Measurements from ENCODE around the gene KHK. TPM values are rescaled to one million over a fixed set of nuclear protein-coding genes. Genes with fewer than 3 reads are reported as not detected.

KHK gene
- total RNA-seq, 4 donors from 2014 or later = 5.1 to 12.2 (median 9.1) TPM

GRCh38 chr2:27093430-27094352 lies 7.1 kb downstream of the KHK start:
- peak overlapping the region in 1 of 4 donors; percentile 34 for H3K27ac ChIP-seq
- 88 to 90% methylated on average over 5 to 6 of the region's 6 CpGs for WGBS, 2 donors
- H3K4me1 ChIP-seq = peaks cover 0 to 12% (median 4%) of the 10 kb centered on the region in 4 donors
- DNase-seq (ENCODE audit: low spot score in 2 of 2) = no peak
- H3K9me3 ChIP-seq = no peaks in the 10 kb centered on the region
- no peaks in the 10 kb centered on the region for H3K27me3 ChIP-seq
- H3K36me3 ChIP-seq = peaks cover 0 to 5% (median 0%) of the 10 kb centered on the region in 3 donors
- H3K4me3 ChIP-seq = no peak overlapping the region
- TF ChIP-seq EP300 (IDR thresholded peaks at IDR 0.05) (no peak), CTCF (IDR thresholded peaks at IDR 0.05) (no peak), POLR2A (IDR thresholded peaks at IDR 0.05) (no peak)

GRCh38 chr2:27094353-27094984 lies 7.9 kb downstream of the KHK start:
- Histone ChIP-seq H3K4me1 (peaks cover 0 to 12% (median 4%) of the 10 kb centered on the region in 4 donors), H3K27me3 (no peaks in the 10 kb centered on the region), H3K9me3 (no peaks in the 10 kb centered on the region), H3K4me3 (no peak overlapping the region), H3K27ac (no peak overlapping the region), H3K36me3 (peaks cover 0 to 8% (median 0%) of the 10 kb centered on the region in 3 donors)
- TF ChIP-seq EP300 (IDR thresholded peaks at IDR 0.05) (no peak), POLR2A (IDR thresholded peaks at IDR 0.05) (no peak), CTCF (IDR thresholded peaks at IDR 0.05) (no peak)
- no peak for DNase-seq (ENCODE audit: low spot score in 2 of 2)
- 91 to 92% methylated on average over 24 of the region's 24 CpGs for WGBS, 2 donors

- no peak overlapping the region for H3K27ac ChIP-seq
- no peak overlapping the region for H3K4me3 ChIP-seq
- H3K36me3 ChIP-seq = peaks cover 0 to 17% (median 0%) of the 10 kb centered on the region in 3 donors
- no peak for DNase-seq (ENCODE audit: low spot score in 2 of 2)
- TF ChIP-seq POLR2A (IDR thresholded peaks at IDR 0.05) (no peak), EP300 (IDR thresholded peaks at IDR 0.05) (no peak), CTCF (IDR thresholded peaks at IDR 0.05) (no peak)
- WGBS, 2 donors = 94 to 96% methylated on average over 2 of the region's 2 CpGs
- H3K4me1 ChIP-seq = peaks cover 0 to 12% (median 4%) of the 10 kb centered on the region in 4 donors
- no peaks in the 10 kb centered on the region for H3K9me3 ChIP-seq
- no peaks in the 10 kb centered on the region for H3K27me3 ChIP-seq
Observed at GRCh38 chr2:27095427-27095744, 8.8 kb downstream of the KHK start.

GRCh38 chr2:27095745-27096651 lies 9.4 kb downstream of the KHK start:
- Histone ChIP-seq H3K36me3 (peaks cover 0 to 21% (median 0%) of the 10 kb centered on the region in 3 donors), H3K4me1 (peaks cover 0 to 12% (median 4%) of the 10 kb centered on the region in 4 donors), H3K27ac (peak overlapping the region in 1 of 4 donors; percentile 39), H3K9me3 (no peaks in the 10 kb centered on the region), H3K4me3 (peak overlapping the region in 3 of 4 donors; percentile 15 to 39 (median 28)), H3K27me3 (no peaks in the 10 kb centered on the region)
- TF ChIP-seq POLR2A (IDR thresholded peaks at IDR 0.05) (no peak), CTCF (IDR thresholded peaks at IDR 0.05) (no peak), EP300 (IDR thresholded peaks at IDR 0.05) (no peak)
- DNase-seq (ENCODE audit: low spot score in 2 of 2) = peak in 1 of 2 donors; percentile 48
- 29 to 30% methylated on average over 18 of the region's 18 CpGs for WGBS, 2 donors
